Stomach (tissue), 9 donors: ENCODE measurements around the gene TENM4. TPM values are rescaled to one million over a fixed set of nuclear protein-coding genes. Genes with fewer than 3 reads are reported as not detected.

ENCODE experiments used
- DNase-seq, 2 donors: peaks; one replicate each; pipeline versions ENCODE4 v3.0.0 to v3.0.0-alpha.2; 2013 to 2019
- H3K27ac ChIP-seq, 5 donors: fragments of 200-600 bp in 4 of 5; sonication (generic) in 4 of 5; one replicate each; pipeline ENCODE4 v1.5.1; 2013 to 2019; ENCODE audit warnings: mild to moderate bottlenecking in 1 of 5, moderate library complexity in 1 of 5
- H3K27me3 ChIP-seq, 3 donors: fragments of 200-600 bp; sonication (generic); one replicate each; pipeline ENCODE4 v1.5.1; 2017 to 2019; ENCODE audit warnings: mixed run types in 1 of 3
- H3K36me3 ChIP-seq, 4 donors: fragments of 200-600 bp; sonication (generic); 1 replicate in 3 of 4; 2 replicates in 1 of 4; pipeline ENCODE4 v1.5.1; 2016 to 2019
- H3K4me1 ChIP-seq, 4 donors: fragments of 200-600 bp; sonication (generic); one replicate each; pipeline ENCODE4 v1.5.1; 2016 to 2019
- H3K4me3 ChIP-seq, 4 donors: fragments of 200-600 bp; sonication (generic) in 3 of 4; one replicate each; pipeline ENCODE4 v1.5.1; 2016 to 2019; ENCODE audit warnings: mild to moderate bottlenecking in 1 of 4
- H3K9me3 ChIP-seq, 4 donors: fragments of 200-600 bp; sonication (generic); one replicate each; pipeline ENCODE4 v1.5.1; 2016 to 2019
- EP300 ChIP-seq: sonication (generic); formaldehyde crosslinking; IDR thresholded peaks from one replicate; pipeline ENCODE4 v1.6.1; 2017; ENCODE audit warnings: antibody characterized with exemption
- POLR2A ChIP-seq, 4 donors: fragments of 450-650 bp; IDR thresholded peaks; one replicate each; pipeline ENCODE4 v1.6.1; 2016; ENCODE audit warnings: antibody characterized with exemption in 4 of 4, control low read depth in 2 of 4, mild to moderate bottlenecking in 1 of 4, moderate library complexity in 1 of 4
- POLR2AphosphoS5 ChIP-seq, 3 donors: sonication (generic); formaldehyde crosslinking; IDR thresholded peaks; one replicate each; pipeline ENCODE4 v1.6.1; 2016; ENCODE audit warnings: antibody characterized with exemption in 3 of 3
- WGBS, 5 donors: extraction: QIAGEN DNeasy Blood & Tissue Kit in 3 of 5; methylation state at CpG; one replicate each; pipeline versions ENCODE4 v1.1.5 to v1.1.7; 2013 to 2018; 5-methylcytosine and 5-hydroxymethylcytosine counted together
- intact Hi-C: fragments of 100-400 bp; cut with DNase I; formaldehyde crosslinking; loops from one replicate; pipeline ENCODE4 v1.15.1; 2023; ENCODE audit warnings: low total_unique reads
- polyA plus RNA-seq, 3 donors: library from polyadenylated mRNA; stranded (reverse); fragments of 200-250 nt; gene quantifications; one replicate each; pipeline ENCODE4 v1.2.3, GENCODE V29; 2013
- total RNA-seq, 5 donors: library from RNA; depleted of rRNA; stranded (reverse); fragments of >200 nt; gene quantifications; one replicate each; pipeline versions ENCODE4 v1.1.0 to v1.2.3, GENCODE V29; 2014 to 2016
- TF ChIP-seq, protein P1 (sequence below), 7 experiments: fragments of 450-650 bp in 4 of 7; fragments of 200-600 bp in 3 of 7; sonication (generic) in 3 of 7; IDR thresholded peaks; one replicate each; pipeline ENCODE4 v1.5.1; 2016 to 2019; ENCODE audit warnings: antibody characterized with exemption in 7 of 7, control low read depth in 2 of 7, mild to moderate bottlenecking in 1 of 7
- donor health status: healthy with polysubstance abuse.
- donor health status: Bipolar disorder and iron deficiency.
- donor health status: healthy.

Gene TENM4
- total and polyA plus RNA-seq, 8 donors = 0.06 to 13.2 (median 0.87) TPM; not detected in 1

DNA sequence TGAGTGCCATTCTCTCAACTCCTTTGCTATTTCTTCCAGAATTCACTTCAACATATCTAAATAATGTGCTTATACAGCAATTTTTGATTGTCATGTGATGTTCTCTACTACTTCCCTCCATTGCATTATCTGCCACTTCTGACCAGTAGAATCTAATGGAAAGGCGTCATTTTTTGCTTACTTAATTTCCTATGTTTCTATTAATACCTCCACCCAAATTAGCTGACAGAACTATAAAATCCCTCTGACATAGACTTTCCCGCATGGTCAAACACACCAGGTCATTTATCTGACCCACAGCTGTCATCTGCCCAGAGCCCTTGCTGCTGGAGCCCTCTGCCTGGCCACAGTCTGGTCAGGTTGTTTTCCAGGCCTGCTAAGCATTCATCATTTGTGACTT lies 607.6 kb downstream of the TENM4 start:
- TF ChIP-seq, protein P1, sequence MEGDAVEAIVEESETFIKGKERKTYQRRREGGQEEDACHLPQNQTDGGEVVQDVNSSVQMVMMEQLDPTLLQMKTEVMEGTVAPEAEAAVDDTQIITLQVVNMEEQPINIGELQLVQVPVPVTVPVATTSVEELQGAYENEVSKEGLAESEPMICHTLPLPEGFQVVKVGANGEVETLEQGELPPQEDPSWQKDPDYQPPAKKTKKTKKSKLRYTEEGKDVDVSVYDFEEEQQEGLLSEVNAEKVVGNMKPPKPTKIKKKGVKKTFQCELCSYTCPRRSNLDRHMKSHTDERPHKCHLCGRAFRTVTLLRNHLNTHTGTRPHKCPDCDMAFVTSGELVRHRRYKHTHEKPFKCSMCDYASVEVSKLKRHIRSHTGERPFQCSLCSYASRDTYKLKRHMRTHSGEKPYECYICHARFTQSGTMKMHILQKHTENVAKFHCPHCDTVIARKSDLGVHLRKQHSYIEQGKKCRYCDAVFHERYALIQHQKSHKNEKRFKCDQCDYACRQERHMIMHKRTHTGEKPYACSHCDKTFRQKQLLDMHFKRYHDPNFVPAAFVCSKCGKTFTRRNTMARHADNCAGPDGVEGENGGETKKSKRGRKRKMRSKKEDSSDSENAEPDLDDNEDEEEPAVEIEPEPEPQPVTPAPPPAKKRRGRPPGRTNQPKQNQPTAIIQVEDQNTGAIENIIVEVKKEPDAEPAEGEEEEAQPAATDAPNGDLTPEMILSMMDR (IDR thresholded peaks at IDR 0.05) = no peak
- TF ChIP-seq POLR2A (IDR thresholded peaks at IDR 0.05) = no peak
- no peak for TF ChIP-seq EP300
- TF ChIP-seq POLR2AphosphoS5 (IDR thresholded peaks at IDR 0.05) = no peak
- intact Hi-C loops = no loop called here
- H3K4me3 ChIP-seq = no peak overlapping the region
- H3K36me3 ChIP-seq = no peaks in the 10 kb centered on the region
- 75 to 95% (median 85%) methylated on average over 2 of the region's 2 CpGs for WGBS, 5 donors
- no peak overlapping the region for H3K27ac ChIP-seq
- no peaks in the 10 kb centered on the region for H3K27me3 ChIP-seq
- no peaks in the 10 kb centered on the region for H3K4me1 ChIP-seq
- H3K9me3 ChIP-seq = no peaks in the 10 kb centered on the region
- DNase-seq = no peak

DNA sequence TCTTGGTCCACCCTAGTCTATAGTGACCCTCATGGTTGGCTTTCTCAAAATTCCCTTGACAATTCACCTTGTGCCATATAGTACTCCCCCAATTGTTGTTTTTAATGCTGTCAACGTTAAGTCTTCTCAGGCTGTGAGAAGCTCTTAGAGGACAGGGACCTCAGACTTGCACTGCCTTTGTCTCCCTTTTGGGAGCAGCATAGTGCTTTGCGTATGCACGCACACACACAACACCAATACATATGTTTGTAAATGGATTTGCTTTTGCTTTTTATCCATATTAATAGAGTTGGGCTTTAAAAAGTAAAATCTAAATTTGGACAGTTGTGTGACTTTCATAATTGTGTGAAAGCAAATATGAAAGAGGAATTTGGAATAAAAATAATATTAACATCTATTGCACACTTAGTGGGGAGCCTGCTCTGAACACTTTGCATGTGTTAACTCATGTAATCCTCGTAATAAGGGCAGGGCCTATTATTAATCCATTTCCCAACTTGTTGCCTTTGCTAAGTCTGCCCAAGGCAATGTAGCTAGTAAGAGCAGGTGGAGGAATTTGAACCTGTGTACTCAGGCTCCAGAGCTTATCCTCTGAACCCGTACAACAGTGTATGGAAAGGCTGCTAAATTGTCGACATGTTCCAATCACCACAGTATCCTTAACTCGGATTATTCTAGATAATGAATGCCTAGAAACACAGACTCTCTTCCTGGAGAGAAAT lies 608.4 kb downstream of the TENM4 start:
- 71 to 79% (median 75%) methylated on average over 7 of the region's 7 CpGs for WGBS, 5 donors
- Histone ChIP-seq H3K27ac (no peak overlapping the region), H3K27me3 (no peaks in the 10 kb centered on the region), H3K4me3 (no peak overlapping the region), H3K36me3 (no peaks in the 10 kb centered on the region), H3K9me3 (no peaks in the 10 kb centered on the region), H3K4me1 (no peaks in the 10 kb centered on the region)
- DNase-seq = no peak
- intact Hi-C loops = no loop called here
- TF ChIP-seq POLR2AphosphoS5 (IDR thresholded peaks at IDR 0.05) (no peak), POLR2A (IDR thresholded peaks at IDR 0.05) (no peak), EP300 (no peak)
- TF ChIP-seq, protein P1 (IDR thresholded peaks at IDR 0.05) = no peak

DNA sequence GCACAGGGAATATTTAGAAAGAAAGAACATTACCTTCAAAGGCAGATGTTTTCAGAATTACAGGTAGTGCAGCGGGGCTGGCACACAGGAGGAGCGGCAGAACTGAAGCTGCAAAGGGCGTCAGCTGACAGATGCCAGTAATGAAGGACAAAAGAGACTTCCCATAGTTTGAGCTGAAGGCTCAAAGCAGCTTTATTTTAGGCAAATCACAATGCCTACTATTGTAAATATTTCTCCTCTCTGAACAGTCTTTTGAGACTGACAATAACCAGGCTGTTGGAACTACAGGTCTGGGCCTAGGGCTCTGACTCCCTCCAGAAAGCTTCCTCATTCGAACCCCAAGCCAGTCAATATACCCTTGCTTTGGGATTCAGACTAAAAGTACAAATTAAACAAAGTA lies 609.3 kb downstream of the TENM4 start:
- 88 to 94% (median 92%) methylated on average over 4 of the region's 4 CpGs for WGBS, 5 donors
- no peak for DNase-seq

DNA sequence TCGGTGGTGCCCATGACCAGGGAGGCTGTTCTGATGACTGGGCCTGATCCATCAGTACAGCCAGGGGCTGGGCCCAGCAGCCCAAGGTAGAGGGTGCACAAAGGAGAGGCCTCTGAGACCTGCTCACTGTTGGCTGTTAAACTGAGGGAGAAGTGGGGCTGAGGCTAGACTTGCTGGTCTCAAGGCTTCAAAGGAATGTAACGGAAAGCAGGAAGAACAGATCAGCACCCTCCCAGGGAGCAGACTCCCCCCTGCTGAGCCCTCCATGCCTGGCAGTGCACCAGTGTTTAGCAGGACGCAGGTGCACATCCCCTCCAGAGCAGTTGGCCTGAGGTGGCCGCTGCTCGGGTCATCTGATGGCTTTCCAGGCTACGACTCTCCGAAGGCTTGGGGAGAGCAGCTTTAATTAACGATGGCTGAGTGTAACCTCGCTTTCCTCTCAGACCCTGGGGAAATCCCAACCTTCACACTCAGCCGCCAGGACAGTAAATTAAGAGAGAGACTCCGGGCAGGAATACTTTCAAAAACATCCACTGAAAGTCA lies 610.5 kb downstream of the TENM4 start:
- 83 to 90% (median 89%) methylated on average over 10 to 11 of the region's 11 CpGs for WGBS, 5 donors
- Histone ChIP-seq H3K36me3 (no peaks in the 10 kb centered on the region), H3K4me3 (no peak overlapping the region), H3K4me1 (no peaks in the 10 kb centered on the region), H3K27ac (no peak overlapping the region), H3K9me3 (no peaks in the 10 kb centered on the region), H3K27me3 (no peaks in the 10 kb centered on the region)
- no peak for DNase-seq
- intact Hi-C loops = no loop called here
- TF ChIP-seq POLR2AphosphoS5 (IDR thresholded peaks at IDR 0.05) = no peak
- no peak for TF ChIP-seq EP300
- TF ChIP-seq, protein P1 (IDR thresholded peaks at IDR 0.05) = no peak
- TF ChIP-seq POLR2A (IDR thresholded peaks at IDR 0.05) = no peak

More for the DNA sequence above, 609.3 kb downstream of the TENM4 start:
- intact Hi-C loops = no loop called here
- Histone ChIP-seq H3K9me3 (no peaks in the 10 kb centered on the region), H3K4me3 (no peak overlapping the region), H3K36me3 (no peaks in the 10 kb centered on the region), H3K4me1 (no peaks in the 10 kb centered on the region), H3K27me3 (no peaks in the 10 kb centered on the region), H3K27ac (no peak overlapping the region)
- no peak for TF ChIP-seq POLR2AphosphoS5 (IDR thresholded peaks at IDR 0.05)
- TF ChIP-seq EP300 = no peak
- TF ChIP-seq, protein P1 (IDR thresholded peaks at IDR 0.05) = no peak
- no peak for TF ChIP-seq POLR2A (IDR thresholded peaks at IDR 0.05)
